H1 (cell line): ENCODE data around the gene RADIL.

Source experiments
- CHD1 ChIP-seq: IDR thresholded peaks from 2 replicates; pipeline ENCODE4 v1.6.1; 2012; ENCODE audit warnings: low read depth, low read length, improper control_type of control experiment
- CREB1 ChIP-seq: IDR thresholded peaks from 2 replicates; pipeline ENCODE4 v1.6.1; 2012; ENCODE audit warnings: inconsistent platforms
- EZH2 ChIP-seq: fragments of 200-600 bp; sonication (generic); IDR thresholded peaks from 2 replicates; pipeline ENCODE4 v1.7.1; 2012; ENCODE audit warnings: low read depth, mild to moderate bottlenecking, moderate library complexity, low read length, inconsistent platforms; ENCODE audit not compliant: severe bottlenecking
- POLR2A ChIP-seq, 2 experiments: IDR thresholded peaks; 1 replicate in 1 of 2; 2 replicates in 1 of 2; pipeline ENCODE4 v1.6.1; 2011; ENCODE audit warnings: low read depth in 2 of 2, low read length in 2 of 2, mild to moderate bottlenecking in 2 of 2; ENCODE audit errors: control extremely low read depth in 1 of 2
- RFX5 ChIP-seq: IDR thresholded peaks from 2 replicates; pipeline ENCODE4 v1.6.1; 2011; ENCODE audit warnings: low read depth, low read length, improper control_type of control experiment, borderline replicate concordance
- SAP30 ChIP-seq: fragments of 300-600 bp; sonication (generic); IDR thresholded peaks from 2 replicates; pipeline ENCODE4 v1.7.1; 2012; ENCODE audit warnings: low read length, moderate library complexity, mild to moderate bottlenecking, inconsistent platforms; ENCODE audit not compliant: insufficient read depth, insufficient replicate concordance
- SIRT6 ChIP-seq: IDR thresholded peaks from one replicate; pipeline ENCODE4 v1.7.1; 2012; ENCODE audit warnings: low read length, inconsistent platforms
- TAF1 ChIP-seq: IDR thresholded peaks from 2 replicates; pipeline ENCODE4 v1.6.1; 2011; ENCODE audit warnings: mild to moderate bottlenecking, low read depth, low read length
- TCF12 ChIP-seq: IDR thresholded peaks from 2 replicates; pipeline ENCODE4 v1.6.1; 2011; ENCODE audit warnings: low read depth, mild to moderate bottlenecking, low read length
- TEAD4 ChIP-seq: IDR thresholded peaks from 2 replicates; pipeline ENCODE4 v1.6.1; 2012; ENCODE audit warnings: low read depth, low read length, inconsistent platforms, mixed read lengths
- ZNF274 ChIP-seq: IDR thresholded peaks from 2 replicates; pipeline ENCODE4 v1.7.0; 2012; ENCODE audit warnings: low read length, borderline replicate concordance; ENCODE audit errors: extremely low read depth
- TF ChIP-seq, protein P1 (sequence below), 3 experiments: IDR thresholded peaks; 1 replicate in 2 of 3; 2 replicates in 1 of 3; pipeline versions ENCODE4 v1.5.1 to v1.6.1; 2011; ENCODE audit warnings: low read length in 3 of 3, mild to moderate bottlenecking in 3 of 3, inconsistent platforms in 2 of 3, low read depth in 1 of 3, moderate library complexity in 1 of 3; ENCODE audit not compliant: insufficient read depth in 1 of 3; ENCODE audit errors: control extremely low read depth in 1 of 3
- TF ChIP-seq, protein P2 (sequence below): IDR thresholded peaks from 2 replicates; pipeline ENCODE4 v1.6.1; 2012; ENCODE audit warnings: inconsistent platforms

DNA sequence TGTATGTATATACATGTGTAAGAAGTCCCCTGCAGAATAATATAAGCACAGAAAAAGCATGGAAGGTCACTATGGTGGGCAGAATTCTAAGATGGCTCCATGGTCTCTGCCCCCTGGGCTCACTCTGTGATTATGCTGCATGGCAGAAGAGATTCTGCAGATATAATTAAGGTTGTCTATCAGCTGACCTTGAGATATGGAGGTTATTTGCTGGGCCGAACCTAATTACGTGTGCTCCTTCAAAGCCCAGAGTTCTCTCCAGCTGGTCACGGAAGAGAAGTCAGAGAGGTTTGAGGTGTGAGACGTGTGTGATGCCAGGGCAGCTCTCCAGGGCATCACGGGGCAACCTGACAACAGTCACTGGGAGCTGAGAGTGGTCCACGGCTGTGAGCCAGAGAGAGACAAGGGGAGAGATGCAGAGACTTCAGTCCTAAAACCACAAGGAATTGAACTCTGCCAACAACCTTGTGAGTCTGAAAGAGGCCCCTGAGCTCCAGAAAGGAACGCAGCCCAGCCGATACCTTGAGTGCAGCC, 33.2 kb downstream of the RADIL start:
- no peak for TF ChIP-seq EZH2
- TF ChIP-seq POLR2A (IDR thresholded peaks at IDR 0.05; ENCODE audit: control extremely low read depth in 1 of 2, low read depth in 2 of 2, low read length in 2 of 2): no peak
- TF ChIP-seq CREB1: no peak
- no peak for TF ChIP-seq TCF12
- TF ChIP-seq SIRT6: no peak
- TF ChIP-seq, protein P1, sequence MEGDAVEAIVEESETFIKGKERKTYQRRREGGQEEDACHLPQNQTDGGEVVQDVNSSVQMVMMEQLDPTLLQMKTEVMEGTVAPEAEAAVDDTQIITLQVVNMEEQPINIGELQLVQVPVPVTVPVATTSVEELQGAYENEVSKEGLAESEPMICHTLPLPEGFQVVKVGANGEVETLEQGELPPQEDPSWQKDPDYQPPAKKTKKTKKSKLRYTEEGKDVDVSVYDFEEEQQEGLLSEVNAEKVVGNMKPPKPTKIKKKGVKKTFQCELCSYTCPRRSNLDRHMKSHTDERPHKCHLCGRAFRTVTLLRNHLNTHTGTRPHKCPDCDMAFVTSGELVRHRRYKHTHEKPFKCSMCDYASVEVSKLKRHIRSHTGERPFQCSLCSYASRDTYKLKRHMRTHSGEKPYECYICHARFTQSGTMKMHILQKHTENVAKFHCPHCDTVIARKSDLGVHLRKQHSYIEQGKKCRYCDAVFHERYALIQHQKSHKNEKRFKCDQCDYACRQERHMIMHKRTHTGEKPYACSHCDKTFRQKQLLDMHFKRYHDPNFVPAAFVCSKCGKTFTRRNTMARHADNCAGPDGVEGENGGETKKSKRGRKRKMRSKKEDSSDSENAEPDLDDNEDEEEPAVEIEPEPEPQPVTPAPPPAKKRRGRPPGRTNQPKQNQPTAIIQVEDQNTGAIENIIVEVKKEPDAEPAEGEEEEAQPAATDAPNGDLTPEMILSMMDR (IDR thresholded peaks at IDR 0.05; ENCODE audit: control extremely low read depth in 1 of 3, insufficient read depth in 1 of 3, low read depth in 1 of 3, low read length in 3 of 3): no peak
- no peak for TF ChIP-seq RFX5
- TF ChIP-seq TAF1: no peak
- no peak for TF ChIP-seq SAP30
- no peak for TF ChIP-seq ZNF274
- no peak for TF ChIP-seq CHD1
- TF ChIP-seq, protein P2, sequence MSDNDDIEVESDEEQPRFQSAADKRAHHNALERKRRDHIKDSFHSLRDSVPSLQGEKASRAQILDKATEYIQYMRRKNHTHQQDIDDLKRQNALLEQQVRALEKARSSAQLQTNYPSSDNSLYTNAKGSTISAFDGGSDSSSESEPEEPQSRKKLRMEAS: no peak
- TF ChIP-seq TEAD4: no peak
